SH-SY5Y (cell line): ENCODE measurements around the gene CD40LG.

Source experiments
- GATA2 ChIP-seq: IDR thresholded peaks from 2 replicates; pipeline ENCODE4 v1.6.1; 2011; ENCODE audit warnings: mild to moderate bottlenecking, low read depth, low read length
- GATA3 ChIP-seq: IDR thresholded peaks from 2 replicates; pipeline ENCODE4 v1.6.1; 2011; ENCODE audit warnings: low read depth, mild to moderate bottlenecking, low read length, moderate library complexity

DNA sequence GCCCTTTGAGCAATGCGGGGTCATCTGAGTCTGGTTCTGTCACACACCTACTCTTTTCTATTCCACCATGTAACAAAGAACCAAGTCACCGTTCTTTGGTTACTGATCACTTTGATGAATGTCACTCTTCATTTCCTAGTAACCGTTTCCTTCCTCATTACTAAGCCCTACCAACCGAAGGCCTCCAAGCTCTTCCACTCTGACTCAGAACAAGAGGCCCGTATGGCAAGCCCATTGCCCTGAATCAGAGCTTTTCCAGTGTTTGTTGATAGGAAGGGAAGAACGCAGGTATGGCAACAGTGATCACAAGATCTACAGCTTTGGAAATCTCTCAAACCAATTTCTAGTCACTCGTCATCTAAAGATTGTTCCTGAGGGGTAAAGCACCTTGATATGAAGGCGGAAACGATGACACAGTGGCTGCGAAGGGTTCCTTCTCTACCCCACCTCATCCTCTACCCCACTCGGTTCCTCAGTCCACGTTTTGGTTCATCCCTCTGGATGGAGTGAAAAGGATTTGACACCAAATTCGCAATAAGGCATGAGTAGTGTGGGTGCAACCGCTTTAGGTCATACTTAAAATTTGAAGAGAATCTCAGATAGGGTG lies 28.0 kb upstream of the CD40LG start:
- no peak for TF ChIP-seq GATA2
- no peak for TF ChIP-seq GATA3
